ENCODE data around the gene ASGR1. TPM values are rescaled to one million over a fixed set of nuclear protein-coding genes. Genes with fewer than 3 reads are reported as not detected.
A peak's percentile ranks its signal among the peaks of the same experiment; 100 is the strongest.
"Not testable (repeated sequence)": the region's sequence is repeated elsewhere in the genome, so short reads cannot be mapped to it uniquely, and the experiment has no call there.

ASGR1 gene
- total RNA-seq, 2 donors from 2014 or later, result 2.0 to 3.9 TPM

DNA sequence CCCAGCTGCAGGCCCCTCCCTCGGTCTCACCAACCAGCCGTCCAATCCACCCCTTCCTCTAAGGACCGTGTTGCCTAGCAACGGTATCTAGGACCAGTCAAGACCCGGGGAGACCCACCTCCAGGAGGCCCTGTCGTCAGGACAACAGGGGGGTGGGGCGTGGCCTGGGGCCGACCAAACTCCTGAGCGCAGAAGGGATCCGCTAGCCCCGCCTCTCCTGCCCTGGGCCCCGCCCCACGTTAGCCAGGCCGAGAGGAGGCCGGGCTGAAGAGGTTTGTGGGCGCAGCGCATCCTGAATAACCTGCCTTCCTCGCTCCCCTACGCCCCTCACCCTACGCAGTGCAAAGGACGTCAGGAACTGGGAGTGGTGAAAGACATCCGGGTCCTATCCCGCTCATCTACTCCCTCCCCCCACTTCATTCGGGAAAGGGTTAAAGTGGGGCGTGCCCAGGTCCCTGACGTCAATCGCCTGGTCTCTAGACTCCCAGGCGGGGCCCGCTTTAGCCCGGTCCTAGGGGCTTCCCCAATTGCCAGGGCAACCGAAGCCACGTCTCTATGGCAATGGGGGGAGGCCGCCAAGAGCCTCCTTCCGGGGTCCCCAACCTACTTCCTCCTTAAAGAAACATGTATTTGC, 25.8 kb upstream of the ASGR1 start:
- peak overlapping the region; percentile 78 to 92 for H3K27ac Mint-ChIP-seq
- peak; percentile 89 to 91 for ATAC-seq
- peak; percentile 87 to 91 for DNase-seq (ENCODE audit: low spot score in 2 of 2)
- no peaks in the 10 kb centered on the region for H3K36me3 Mint-ChIP-seq
- H3K9me3 Mint-ChIP-seq, result no peaks in the 10 kb centered on the region

DNA sequence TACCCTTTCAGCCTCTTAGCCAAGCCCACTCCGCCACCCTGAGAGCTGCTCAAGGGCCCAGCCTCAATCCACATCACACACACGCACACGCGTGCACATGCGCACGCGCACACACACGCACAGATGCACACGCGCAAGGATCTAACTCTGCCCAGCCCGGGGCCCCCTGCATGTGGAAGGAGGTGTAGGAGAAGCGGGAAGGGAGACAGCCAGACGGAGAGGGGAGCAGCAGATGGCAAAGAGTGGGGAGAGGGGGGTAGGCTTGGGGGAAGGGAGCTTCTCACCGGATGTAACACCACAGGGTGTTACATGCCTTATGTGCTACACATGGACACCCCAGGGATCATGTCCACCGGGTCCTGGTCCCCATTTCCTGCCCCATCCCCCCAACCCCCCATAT, 25.2 kb upstream of the ASGR1 start:
- Mint-ChIP-seq H3K36me3 (no peaks in the 10 kb centered on the region), H3K27ac (peak overlapping the region; percentile 78 to 92), H3K9me3 (no peaks in the 10 kb centered on the region)
- DNase-seq (ENCODE audit: low spot score in 2 of 2) (no peak), ATAC-seq (no peak)

GRCh38 chr17:7203391-7203790, 24.2 kb upstream of the ASGR1 start:
- DNase-seq (ENCODE audit: low spot score in 2 of 2), result no peak

DNA sequence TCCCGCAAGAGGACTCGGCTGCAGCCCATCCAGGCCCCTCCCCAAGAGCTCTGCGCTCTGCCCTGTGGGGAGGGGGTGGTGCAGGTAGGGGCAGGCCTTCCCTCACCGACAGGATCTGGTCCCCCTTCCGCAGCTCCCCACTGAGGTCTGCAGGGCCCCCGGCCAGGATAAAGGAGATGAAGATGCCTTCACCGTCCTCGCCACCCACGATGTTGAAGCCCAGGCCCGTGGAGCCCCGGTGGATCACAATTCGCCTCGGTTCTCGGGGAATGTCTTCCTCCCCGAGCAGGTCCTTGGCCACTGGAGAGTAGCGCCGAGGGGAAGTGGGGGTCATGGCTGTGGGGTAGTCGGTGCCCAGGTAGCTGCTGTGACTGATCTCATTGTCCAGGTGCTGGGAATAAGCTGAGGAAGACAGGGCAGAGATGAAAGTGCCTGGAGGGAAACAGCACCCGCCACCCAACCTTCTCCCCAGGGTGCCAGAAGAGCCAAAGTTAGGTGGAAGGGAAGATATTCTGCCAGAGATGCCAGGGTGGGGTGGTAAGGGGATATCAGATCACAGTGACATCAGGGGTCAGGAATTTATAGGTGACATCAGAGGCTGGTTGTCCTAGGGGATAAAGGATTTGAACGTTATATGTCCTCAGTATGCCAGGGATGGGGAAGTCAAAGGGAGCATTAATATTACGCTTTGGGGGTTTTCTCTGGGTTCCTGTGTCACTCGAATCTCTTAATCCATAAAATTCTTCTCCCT, 17.7 kb upstream of the ASGR1 start:
- no peaks in the 10 kb centered on the region for H3K9me3 Mint-ChIP-seq
- DNase-seq (ENCODE audit: low spot score in 2 of 2) (no peak), ATAC-seq (no peak)
- no peaks in the 10 kb centered on the region for H3K36me3 Mint-ChIP-seq
- H3K27ac Mint-ChIP-seq, result no peak overlapping the region

More at GRCh38 chr17:7203391-7203790, 24.2 kb upstream of the ASGR1 start:
- Mint-ChIP-seq H3K36me3 (no peaks in the 10 kb centered on the region), H3K27ac (no peak overlapping the region), H3K9me3 (no peaks in the 10 kb centered on the region)
- no peak for ATAC-seq

GRCh38 chr17:7195971-7196370, 16.8 kb upstream of the ASGR1 start:
- Mint-ChIP-seq H3K27ac (no peak overlapping the region), H3K36me3 (no peaks in the 10 kb centered on the region), H3K9me3 (no peaks in the 10 kb centered on the region)
- DNase-seq (ENCODE audit: low spot score in 2 of 2) (no peak), ATAC-seq (no peak)

- Mint-ChIP-seq H3K9me3 (no peaks in the 10 kb centered on the region), H3K27ac (peak overlapping the region; percentile 50 to 70), H3K36me3 (no peaks in the 10 kb centered on the region)
- ATAC-seq (no peak), DNase-seq (ENCODE audit: low spot score in 2 of 2) (no peak)
Measured at GRCh38 chr17:7192271-7192937, 13.2 kb upstream of the ASGR1 start.

GRCh38 chr17:7191571-7192270, 12.6 kb upstream of the ASGR1 start:
- H3K9me3 Mint-ChIP-seq, result no peaks in the 10 kb centered on the region
- DNase-seq (ENCODE audit: low spot score in 2 of 2), result peak in 1 of 2 donors; percentile 30
- peak overlapping the region in 1 of 2 donors; percentile 50 for H3K27ac Mint-ChIP-seq
- H3K36me3 Mint-ChIP-seq, result no peaks in the 10 kb centered on the region
- peak in 1 of 2 donors; percentile 59 for ATAC-seq

DNA sequence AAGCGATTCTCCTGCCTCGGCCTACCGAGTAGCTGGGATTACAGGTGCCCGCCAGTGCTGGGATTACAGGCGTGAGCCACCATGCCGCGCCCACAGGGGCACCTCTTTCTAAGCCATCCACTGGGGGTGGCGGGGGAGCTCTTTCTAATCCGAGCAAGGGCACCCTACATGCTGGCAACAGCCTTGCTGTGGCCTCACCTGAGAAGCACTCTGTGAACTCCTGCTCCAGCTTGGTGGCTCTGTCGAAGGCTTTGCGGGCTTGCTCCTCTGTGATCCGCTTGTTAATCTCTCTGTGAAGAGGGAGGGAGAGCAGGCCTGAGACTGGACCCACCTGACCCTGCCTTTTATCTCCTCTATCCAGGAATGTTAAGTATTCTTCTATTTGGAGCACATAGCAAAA, 11.9 kb upstream of the ASGR1 start:
- Mint-ChIP-seq H3K36me3 (no peaks in the 10 kb centered on the region), H3K27ac (no peak overlapping the region), H3K9me3 (no peaks in the 10 kb centered on the region)
- DNase-seq (ENCODE audit: low spot score in 2 of 2) (no peak), ATAC-seq (no peak)

GRCh38 chr17:7190276-7190917, 11.2 kb upstream of the ASGR1 start:
- Mint-ChIP-seq H3K9me3 (no peaks in the 10 kb centered on the region), H3K27ac (no peak overlapping the region), H3K36me3 (no peaks in the 10 kb centered on the region)
- no peak for ATAC-seq
- DNase-seq (ENCODE audit: low spot score in 2 of 2), result no peak

- DNase-seq (ENCODE audit: low spot score in 2 of 2), result no peak
- no peaks in the 10 kb centered on the region for H3K36me3 Mint-ChIP-seq
- peak in 1 of 2 donors; percentile 46 for ATAC-seq
- H3K27ac Mint-ChIP-seq, result peak overlapping the region in 1 of 2 donors; percentile 3
- no peaks in the 10 kb centered on the region for H3K9me3 Mint-ChIP-seq
Measured at GRCh38 chr17:7186241-7186640, 7.1 kb upstream of the ASGR1 start.

DNA sequence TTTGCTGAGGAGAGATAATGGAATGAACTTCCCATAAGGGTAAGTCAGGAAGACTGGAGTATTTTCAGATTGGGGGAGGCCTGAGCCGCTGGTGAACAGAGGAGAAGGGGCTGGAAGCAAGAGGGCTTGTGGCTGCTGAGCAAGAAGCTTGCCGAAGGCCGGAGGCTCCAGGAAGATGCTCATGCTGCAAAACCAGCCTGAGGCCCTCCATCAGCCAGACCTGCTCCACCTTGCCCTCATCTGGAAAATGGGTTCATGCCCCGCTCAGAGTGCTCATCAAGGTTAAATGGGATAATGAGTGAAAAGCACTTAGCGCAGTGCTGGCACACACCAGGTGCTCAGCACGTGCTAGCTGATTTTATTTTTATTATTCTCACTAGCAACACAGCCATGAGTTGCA, 5.5 kb upstream of the ASGR1 start:
- Mint-ChIP-seq H3K9me3 (no peaks in the 10 kb centered on the region), H3K36me3 (no peaks in the 10 kb centered on the region), H3K27ac (no peak overlapping the region)
- DNase-seq (ENCODE audit: low spot score in 2 of 2), result no peak
- ATAC-seq, result no peak

DNA sequence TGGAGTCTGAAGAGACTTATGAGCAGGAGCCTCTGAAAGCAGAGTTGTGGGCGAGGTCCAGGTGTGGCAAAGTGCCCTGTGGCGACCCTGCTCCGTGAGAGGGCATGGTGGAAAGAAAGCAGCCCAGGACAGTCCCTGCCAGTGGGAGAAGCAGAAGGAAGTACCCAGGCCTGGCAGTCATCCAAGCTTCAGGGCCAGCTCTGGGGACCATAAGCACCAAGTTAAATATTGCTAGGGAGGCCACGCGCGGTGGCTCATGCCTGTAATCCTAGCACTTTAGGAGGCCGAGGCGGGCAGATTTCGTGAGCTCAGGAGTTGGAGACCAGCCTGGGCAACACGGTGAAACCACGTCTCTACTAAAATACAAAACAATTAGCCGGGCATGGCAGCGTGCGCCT, 4.9 kb upstream of the ASGR1 start:
- Mint-ChIP-seq H3K36me3 (no peaks in the 10 kb centered on the region), H3K27ac (no peak overlapping the region), H3K9me3 (no peaks in the 10 kb centered on the region)
- ATAC-seq, result peak in 1 of 2 donors; percentile 32
- no peak for DNase-seq (ENCODE audit: low spot score in 2 of 2)

GRCh38 chr17:7183433-7184090, 4.4 kb upstream of the ASGR1 start:
- H3K27ac Mint-ChIP-seq, result no peak overlapping the region
- no peaks in the 10 kb centered on the region for H3K36me3 Mint-ChIP-seq
- H3K9me3 Mint-ChIP-seq, result no peaks in the 10 kb centered on the region
- ATAC-seq, result peak in 1 of 2 donors; percentile 27
- DNase-seq (ENCODE audit: low spot score in 2 of 2), result no peak

GRCh38 chr17:7182101-7182500, 2.9 kb upstream of the ASGR1 start:
- not testable (repeated sequence) for H3K36me3 Mint-ChIP-seq; ATAC-seq; H3K9me3 Mint-ChIP-seq; DNase-seq (ENCODE audit: low spot score in 2 of 2)
- peak overlapping the region in 1 of 2 donors; percentile 50 for H3K27ac Mint-ChIP-seq

- H3K36me3 Mint-ChIP-seq, result no peaks in the 10 kb centered on the region
- H3K9me3 Mint-ChIP-seq, result no peaks in the 10 kb centered on the region
- H3K27ac Mint-ChIP-seq, result no peak overlapping the region
- DNase-seq (ENCODE audit: low spot score in 2 of 2) (no peak), ATAC-seq (no peak)
Measured at GRCh38 chr17:7178973-7179316, 225 bp downstream of the ASGR1 start.

DNA sequence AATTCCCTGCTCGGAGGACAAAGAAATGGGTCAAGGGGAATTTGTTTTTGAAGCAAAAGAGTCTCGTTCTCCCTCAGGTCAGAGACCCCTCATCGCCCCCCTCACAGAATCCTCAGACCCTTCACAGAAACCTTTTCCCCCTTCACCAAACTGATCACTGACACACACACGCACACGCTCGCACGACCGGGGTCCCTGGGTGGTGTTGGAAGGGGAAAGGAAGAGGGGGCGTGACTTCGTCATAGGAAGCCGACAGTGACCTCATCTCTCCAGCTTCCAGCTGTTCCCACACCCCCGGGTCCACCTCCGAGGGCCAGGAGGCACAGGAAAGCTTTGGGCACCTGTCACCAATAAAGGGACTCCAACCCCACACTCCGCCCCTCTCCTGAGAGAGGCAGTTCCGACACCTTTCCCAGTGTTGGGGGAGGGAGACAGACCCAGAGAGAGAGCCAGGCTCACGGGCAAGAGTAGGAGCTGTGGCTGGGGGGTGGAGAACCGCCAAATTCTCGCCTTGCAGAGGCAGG, 1.2 kb downstream of the ASGR1 start:
- H3K27ac Mint-ChIP-seq, result peak overlapping the region in 1 of 2 donors; percentile 7
- ATAC-seq, result no peak
- no peaks in the 10 kb centered on the region for H3K9me3 Mint-ChIP-seq
- DNase-seq (ENCODE audit: low spot score in 2 of 2), result no peak
- H3K36me3 Mint-ChIP-seq, result no peaks in the 10 kb centered on the region
